Endothelial cell of umbilical vein (primary cell): Measurements from ENCODE around the gene HOXB6. TPM values are rescaled to one million over a fixed set of nuclear protein-coding genes. Genes with fewer than 3 reads are reported as not detected.

Experiments
- BruUV-seq: library from RNA; stranded (reverse); fragments of 400-500 nt; replicated peaks from 2 replicates; lab custom pipeline; 2021; lab: Mats Ljungman, UMichigan
- CTCF ChIA-PET: fragments of 300-600, 350-600 bp; sonication (Branson Sonifier 250); formaldehyde crosslinking; loops from one replicate; lab custom pipeline; 2021; ENCODE audit warnings: antibody characterized with exemption, inconsistent platforms; lab: Charles Lee
- POLR2A ChIA-PET: fragments of 300-600, 350-600 bp; sonication (Branson Sonifier 250); formaldehyde crosslinking; loops from one replicate; lab custom pipeline; 2021; ENCODE audit warnings: antibody characterized with exemption, inconsistent platforms; lab: Charles Lee
- DNase-seq: peaks from one replicate; pipeline ENCODE4 v3.0.0-alpha.2; 2011; ENCODE audit warnings: low read depth, low spot score
- FAIRE-seq: peaks from 2 replicates; lab custom pipeline; 2011; peaks lifted over from hg19 to GRCh38; lab: Jason Lieb, UNC
- H2AFZ ChIP-seq: 2 replicates; pipeline ENCODE4 v1.6.0; 2012; ENCODE audit warnings: low read depth, low read length, control low read depth, inconsistent platforms
- H3K27ac ChIP-seq: 2 replicates; pipeline ENCODE4 v1.5.1; 2011; ENCODE audit warnings: low read depth, mild to moderate bottlenecking, control low read depth, low read length, moderate library complexity; ENCODE audit not compliant: insufficient read depth
- H3K27me3 ChIP-seq, 2 experiments: 2 replicates each; pipeline versions ENCODE4 v1.6.0 to v1.6.1; 2011; ENCODE audit warnings: low read length in 2 of 2, mixed read lengths in 1 of 2; ENCODE audit not compliant: control insufficient read depth in 2 of 2, insufficient read depth in 2 of 2
- H3K36me3 ChIP-seq, 2 experiments: 2 replicates in 1 of 2; 3 replicates in 1 of 2; pipeline ENCODE4 v1.5.1; 2011; ENCODE audit warnings: low read length in 2 of 2, mild to moderate bottlenecking in 1 of 2, moderate library complexity in 1 of 2; ENCODE audit not compliant: control insufficient read depth in 2 of 2, insufficient read depth in 2 of 2; ENCODE audit errors: extremely low read depth in 1 of 2
- H3K4me1 ChIP-seq: 3 replicates; pipeline ENCODE4 v1.5.1; 2011; ENCODE audit warnings: mild to moderate bottlenecking, low read length; ENCODE audit not compliant: control insufficient read depth, insufficient read depth; ENCODE audit errors: extremely low read depth
- H3K4me2 ChIP-seq: 2 replicates; pipeline ENCODE4 v1.6.1; 2011; ENCODE audit warnings: low read length, control low read depth, mixed read lengths; ENCODE audit not compliant: insufficient read depth
- H3K4me3 ChIP-seq, 3 experiments: fragments of 200-600 bp in 1 of 3; sonication (generic), shearing (Covaris generic) in 1 of 3; replicated peaks in 1 of 3; 2 replicates each; pipeline ENCODE4 v1.5.1; 2011 to 2016; ENCODE audit warnings: control low read depth in 3 of 3, low read length in 3 of 3, mild to moderate bottlenecking in 2 of 3, inconsistent platforms in 1 of 3, low read depth in 1 of 3, moderate library complexity in 1 of 3; ENCODE audit not compliant: insufficient read depth in 1 of 3
- H3K79me2 ChIP-seq: 2 replicates; pipeline ENCODE4 v1.6.0; 2012; ENCODE audit warnings: low read length, inconsistent platforms; ENCODE audit not compliant: control insufficient read depth, insufficient read depth
- H3K9ac ChIP-seq: replicated peaks from 2 replicates; pipeline ENCODE3; 2011; ENCODE audit warnings: low read length, control low read depth; ENCODE audit not compliant: insufficient read depth; ENCODE audit errors: extremely low read depth
- H3K9me1 ChIP-seq: replicated peaks from 3 replicates; pipeline ENCODE4 v1.6.0; 2011; ENCODE audit warnings: mild to moderate bottlenecking, low read length; ENCODE audit not compliant: control insufficient read depth, insufficient read depth; ENCODE audit errors: extremely low read depth
- H3K9me3 ChIP-seq: replicated peaks from 2 replicates; pipeline ENCODE4 v1.5.1; 2012; ENCODE audit warnings: low read length, inconsistent platforms; ENCODE audit not compliant: control insufficient read depth, insufficient read depth
- H4K20me1 ChIP-seq: replicated peaks from 2 replicates; pipeline ENCODE3; 2011; ENCODE audit warnings: mild to moderate bottlenecking, low read length; ENCODE audit not compliant: control insufficient read depth, insufficient read depth; ENCODE audit errors: extremely low read depth
- EZH2 ChIP-seq: IDR thresholded peaks from 2 replicates; pipeline ENCODE4 v1.6.1; 2012; ENCODE audit warnings: borderline replicate concordance, low read depth, mild to moderate bottlenecking, moderate library complexity, low read length, inconsistent platforms; ENCODE audit not compliant: severe bottlenecking
- FOS ChIP-seq: IDR thresholded peaks from 2 replicates; pipeline ENCODE4 v1.6.1; 2011; ENCODE audit warnings: mild to moderate bottlenecking, low read length, moderate library complexity, borderline replicate concordance; ENCODE audit not compliant: insufficient read depth
- GATA2 ChIP-seq: IDR thresholded peaks from 2 replicates; pipeline ENCODE4 v1.7.0; 2011; ENCODE audit warnings: low read depth, mild to moderate bottlenecking, moderate library complexity, mixed read lengths, low read length; ENCODE audit not compliant: insufficient read length, insufficient read depth
- JUN ChIP-seq: IDR thresholded peaks from 2 replicates; pipeline ENCODE4 v1.6.1; 2011; ENCODE audit warnings: borderline replicate concordance, low read depth; ENCODE audit not compliant: insufficient read length, insufficient read depth
- MYC ChIP-seq: IDR thresholded peaks from one replicate; pipeline ENCODE4 v1.6.1; 2011; ENCODE audit warnings: mild to moderate bottlenecking, low read depth, low read length
- POLR2A ChIP-seq: IDR thresholded peaks from 2 replicates; pipeline ENCODE4 v1.6.1; 2012; ENCODE audit warnings: low read depth, mild to moderate bottlenecking, control low read depth, low read length
- dilution Hi-C: fragments of 300-500 bp; cut with MboI; formaldehyde crosslinking; loops from one replicate; pipeline ENCODE4 v1.15.0; 2019; ENCODE audit warnings: low sequenced_read_pairs; ENCODE audit not compliant: extremely low pct_ligation_motif_present
- intact Hi-C: fragments of 100-400 bp; cut with micrococcal nuclease; formaldehyde crosslinking; loops from one replicate; pipeline ENCODE4 v1.10.0; 2022
- polyA plus RNA-seq, 4 experiments: library from polyadenylated mRNA; depleted of rRNA in 3 of 4; stranded (reverse) in 3 of 4; unstranded in 1 of 4; fragments of >200 nt; gene quantifications; 2 replicates each; pipeline versions ENCODE4 v1.2.1 to v1.2.3, GENCODE V29; 2011 to 2012; ENCODE audit warnings: missing spikeins in 1 of 4
- total RNA-seq: library from RNA; stranded (reverse); gene quantifications from 2 replicates; pipeline ENCODE4 v1.2.3, GENCODE V29; 2021
- TF ChIP-seq, protein P1 (sequence below): IDR thresholded peaks from 2 replicates; pipeline ENCODE4 v1.6.1; 2011; ENCODE audit not compliant: insufficient read depth, insufficient read length

Gene HOXB6
- total and polyA plus RNA-seq, 2 donors (not counting 3 experiments of a cell fraction or from before 2014, with no cell fraction given): 8.8 to 24.0 TPM

DNA sequence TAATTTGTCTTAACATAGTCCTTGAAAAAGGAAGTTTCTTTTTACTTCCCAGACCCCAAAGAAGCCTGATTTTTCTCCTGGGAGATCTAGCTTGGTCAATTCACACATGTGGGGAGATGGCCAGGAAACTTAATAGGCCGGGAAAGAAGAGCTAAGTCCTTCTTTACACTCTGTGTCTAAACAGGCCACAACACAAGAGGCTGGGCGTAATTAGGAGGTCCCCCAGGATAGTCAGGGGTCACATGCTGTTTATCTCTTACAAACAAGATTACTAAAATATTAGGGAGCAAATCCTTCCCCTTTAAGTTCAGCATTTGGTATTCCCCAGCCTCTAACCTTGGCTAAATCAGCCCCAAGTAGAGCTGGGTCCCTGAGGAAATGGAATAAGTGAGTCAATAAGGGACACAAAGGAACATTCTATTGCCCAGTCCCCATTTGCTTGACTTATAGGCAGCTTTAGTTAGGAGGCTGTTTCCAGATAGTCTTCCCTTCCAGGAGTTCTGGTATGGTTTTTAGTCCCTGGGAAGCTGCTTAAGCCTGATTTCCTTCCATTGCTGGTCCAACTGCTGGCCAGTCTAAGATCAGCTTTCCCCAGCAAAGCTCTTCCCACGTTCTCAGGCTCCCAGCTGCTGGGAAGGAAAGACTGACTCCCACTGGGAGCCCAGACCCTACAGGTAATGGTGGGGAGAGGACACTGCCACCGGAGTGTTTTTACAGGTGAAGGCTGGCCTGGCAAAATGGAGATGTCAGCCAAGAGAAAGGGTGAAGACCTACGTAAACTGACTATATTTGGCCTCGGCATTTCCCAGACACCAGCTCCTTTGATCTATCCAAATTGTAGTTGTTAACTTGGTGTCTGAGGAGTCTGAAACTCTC, 35.4 kb upstream of the HOXB6 start:
- peaks cover 78 to 88% of the 10 kb centered on the region in 2 experiments for H3K27me3 ChIP-seq
- no peak for FAIRE-seq
- POLR2A ChIA-PET: no interaction called here
- dilution Hi-C loops (no loop called here), intact Hi-C loops (no loop called here)
- no peaks in the 10 kb centered on the region for H3K9me1 ChIP-seq
- TF ChIP-seq JUN (no peak), MYC (no peak), GATA2 (no peak), EZH2 (no peak), POLR2A (no peak), FOS (no peak)
- TF ChIP-seq, protein P1, sequence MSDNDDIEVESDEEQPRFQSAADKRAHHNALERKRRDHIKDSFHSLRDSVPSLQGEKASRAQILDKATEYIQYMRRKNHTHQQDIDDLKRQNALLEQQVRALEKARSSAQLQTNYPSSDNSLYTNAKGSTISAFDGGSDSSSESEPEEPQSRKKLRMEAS: no peak
- no peak overlapping the region for H3K4me2 ChIP-seq
- no peak overlapping the region for H3K4me3 ChIP-seq
- H3K4me1 ChIP-seq: no peaks in the 10 kb centered on the region
- DNase-seq: no peak
- BruUV-seq: no TSS peak
- no peaks in the 10 kb centered on the region for H4K20me1 ChIP-seq
- CTCF ChIA-PET: interaction anchor here (0.6 to 1.9 kb wide), 4 partner anchors 8 to 239 kb away, joined by 3 to 6 read pairs (median 4); partner anchors contain the start of gene HOXB9
- H3K9ac ChIP-seq: no peak overlapping the region
- no peaks in the 10 kb centered on the region for H3K9me3 ChIP-seq
- no peaks in the 10 kb centered on the region for H3K79me2 ChIP-seq
- no peak overlapping the region for H3K27ac ChIP-seq
- H3K36me3 ChIP-seq: no peaks in the 10 kb centered on the region
- no peak overlapping the region for H2AFZ ChIP-seq
